Measurements from ENCODE around the gene ADAM19. TPM values are rescaled to one million over a fixed set of nuclear protein-coding genes. Genes with fewer than 3 reads are reported as not detected.

The ADAM19 gene
- total and polyA plus RNA-seq, 2 experiments from 2014 or later = 9.1 to 13.2 TPM

- Histone ChIP-seq H3K79me2 (replicated peaks; ENCODE audit: insufficient read depth) (no peaks in the 10 kb centered on the region), H3K4me2 (no peak overlapping the region), H3K27ac (ENCODE audit: low read depth) (no peak overlapping the region), H3K4me1 (ENCODE audit: insufficient read depth) (0 out of 2 replicates have a peak, but pooled peaks cover under 1% of the 10 kb centered on the region), H4K20me1 (replicated peaks; ENCODE audit: insufficient read depth) (no peaks in the 10 kb centered on the region), H3K4me3 (no peak overlapping the region), H3K9me2 (ENCODE audit: insufficient read depth) (no peaks in the 10 kb centered on the region), H3K36me3 (ENCODE audit: insufficient read depth) (no peaks in the 10 kb centered on the region), H3K27me3 (ENCODE audit: insufficient read depth) (no peaks in the 10 kb centered on the region), H2AFZ (no peak overlapping the region), H3F3A (replicated peaks; ENCODE audit: low read depth) (no peaks in the 10 kb centered on the region)
- Mint-ChIP-seq H3K27me3 (ENCODE audit: insufficient read depth, low read depth, poor library complexity) (no peaks in the 10 kb centered on the region), H3K4me1 (no peaks in the 10 kb centered on the region; the same call in 2 of the 3 replicates), H3K27ac (no peak overlapping the region), H3K4me3 (no peak overlapping the region), H3K36me3 (ENCODE audit: low read depth) (no peaks in the 10 kb centered on the region), H3K9me3 (no peaks in the 10 kb centered on the region)
- ATAC-seq (no peak), DNase-seq (ENCODE audit: low spot score) (no peak)
- TF ChIP-seq ZNF114 (CRISPR knock-in tag; IDR thresholded peaks at IDR 0.05) = no peak
- TF ChIP-seq REST (IDR thresholded peaks at IDR 0.05; ENCODE audit: unreplicated experiment) = no peak
- TF ChIP-seq ZNF462 (CRISPR knock-in tag; IDR thresholded peaks at IDR 0.05) = no peak
- no peak for TF ChIP-seq CTCF (conservative IDR thresholded peaks at IDR 0.05; ENCODE audit: low read depth in 2 of 2)
- TF ChIP-seq ZNF331 (CRISPR knock-in tag; IDR thresholded peaks at IDR 0.05; ENCODE audit: low read depth) = no peak
- no peak for TF ChIP-seq JUNB (IDR thresholded peaks at IDR 0.05; ENCODE audit: unreplicated experiment)
- no peak for TF ChIP-seq EZH2phosphoT487 (IDR thresholded peaks at IDR 0.05; ENCODE audit: unreplicated experiment)
- no peak for TF ChIP-seq EZH2 (IDR thresholded peaks at IDR 0.05; ENCODE audit: low read depth, unreplicated experiment)
- TF ChIP-seq NANOG (IDR thresholded peaks at IDR 0.05; ENCODE audit: borderline replicate concordance) = no peak
- no peak for TF ChIP-seq CREB1 (CRISPR knock-in tag; IDR thresholded peaks at IDR 0.05; ENCODE audit: low read depth)
- TF ChIP-seq STAT1 (IDR thresholded peaks at IDR 0.05; ENCODE audit: unreplicated experiment) = no peak
- TF ChIP-seq ETS1 (IDR thresholded peaks at IDR 0.05) = no peak
Observed at GRCh38 chr5:157469687-157470086, 105.9 kb downstream of the ADAM19 start.

All from GM23338 (cell line).